Thyroid gland (tissue), 4 donors: ENCODE measurements around the gene WNT7A. TPM values are rescaled to one million over a fixed set of nuclear protein-coding genes. Genes with fewer than 3 reads are reported as not detected.
A peak's percentile ranks its signal among the peaks of the same experiment; 100 is the strongest.

Source experiments
- DNase-seq, 2 donors: peaks; one replicate each; pipeline ENCODE4 v3.0.0-alpha.2; 2019
- H3K27ac ChIP-seq, 3 donors: fragments of 200-600 bp; sonication (generic); 1 replicate in 2 of 3; 2 replicates in 1 of 3; pipeline ENCODE4 v1.5.1; 2016 to 2019; ENCODE audit warnings: mild to moderate bottlenecking in 1 of 3, moderate library complexity in 1 of 3
- H3K27me3 ChIP-seq: fragments of 200-600 bp; sonication (generic); one replicate; pipeline ENCODE4 v1.5.1; 2019
- H3K36me3 ChIP-seq, 2 donors: fragments of 200-600 bp; sonication (generic); one replicate each; pipeline ENCODE4 v1.5.1; 2016 to 2019
- H3K4me1 ChIP-seq, 2 donors: fragments of 200-600 bp; sonication (generic); one replicate each; pipeline ENCODE4 v1.5.1; 2017 to 2019
- H3K4me3 ChIP-seq, 3 donors: fragments of 200-600 bp; sonication (generic); replicated peaks in 1 of 3; 1 replicate in 2 of 3; 2 replicates in 1 of 3; pipeline ENCODE4 v1.5.1; 2016; ENCODE audit warnings: mild to moderate bottlenecking in 1 of 3
- H3K9me3 ChIP-seq: fragments of 200-600 bp; sonication (generic); one replicate; pipeline ENCODE4 v1.5.1; 2017
- POLR2A ChIP-seq, 2 donors: fragments of 450-650 bp; IDR thresholded peaks; one replicate each; pipeline ENCODE4 v1.6.1; 2017; ENCODE audit warnings: antibody characterized with exemption in 2 of 2, mild to moderate bottlenecking in 2 of 2, moderate library complexity in 1 of 2
- WGBS, 2 donors: methylation state at CpG; one replicate each; pipeline ENCODE4 v1.1.5; 2017; 5-methylcytosine and 5-hydroxymethylcytosine counted together
- intact Hi-C: fragments of 100-400 bp; cut with DNase I; formaldehyde crosslinking; loops from one replicate; pipeline ENCODE4 v1.15.1; 2023
- total RNA-seq, 4 donors: library from RNA; depleted of rRNA; stranded (reverse); fragments of >200 nt; gene quantifications; one replicate each; pipeline ENCODE4 v1.2.3, GENCODE V29; 2016
- TF ChIP-seq, protein P1 (sequence below), 6 experiments: fragments of 200-600 bp in 3 of 6; fragments of 450-650 bp in 3 of 6; sonication (generic) in 3 of 6; IDR thresholded peaks; one replicate each; pipeline ENCODE4 v1.5.1; 2016 to 2019; ENCODE audit warnings: antibody characterized with exemption in 6 of 6, mild to moderate bottlenecking in 2 of 6, inconsistent platforms in 1 of 6, moderate library complexity in 1 of 6

Gene WNT7A
- total RNA-seq, 4 donors from 2014 or later = not detected

- DNase-seq = peak; percentile 10 to 18
Measured at GRCh38 chr3:13890377-13891016, 10.6 kb upstream of the WNT7A start.

DNA sequence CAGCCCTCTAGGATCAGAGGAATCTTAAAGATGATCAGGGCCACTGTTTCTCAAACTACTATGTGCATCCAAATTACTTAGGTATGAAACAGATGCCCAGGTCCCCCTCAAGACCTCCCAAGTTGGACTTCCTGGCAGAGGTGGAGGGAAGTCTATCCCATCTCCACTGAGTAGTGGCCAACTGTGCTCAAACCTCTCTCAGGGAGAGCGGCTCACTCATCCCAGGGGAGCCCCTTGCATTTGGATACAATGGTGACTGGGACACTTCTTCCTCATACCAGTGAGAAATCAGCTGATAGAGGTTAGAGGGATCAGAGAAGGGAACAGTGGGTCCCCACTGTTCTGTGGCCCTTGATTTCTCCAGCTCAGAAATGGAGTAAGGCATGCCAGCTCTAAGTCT, 8.7 kb upstream of the WNT7A start:
- TF ChIP-seq POLR2A (IDR thresholded peaks at IDR 0.05) = no peak
- TF ChIP-seq, protein P1, sequence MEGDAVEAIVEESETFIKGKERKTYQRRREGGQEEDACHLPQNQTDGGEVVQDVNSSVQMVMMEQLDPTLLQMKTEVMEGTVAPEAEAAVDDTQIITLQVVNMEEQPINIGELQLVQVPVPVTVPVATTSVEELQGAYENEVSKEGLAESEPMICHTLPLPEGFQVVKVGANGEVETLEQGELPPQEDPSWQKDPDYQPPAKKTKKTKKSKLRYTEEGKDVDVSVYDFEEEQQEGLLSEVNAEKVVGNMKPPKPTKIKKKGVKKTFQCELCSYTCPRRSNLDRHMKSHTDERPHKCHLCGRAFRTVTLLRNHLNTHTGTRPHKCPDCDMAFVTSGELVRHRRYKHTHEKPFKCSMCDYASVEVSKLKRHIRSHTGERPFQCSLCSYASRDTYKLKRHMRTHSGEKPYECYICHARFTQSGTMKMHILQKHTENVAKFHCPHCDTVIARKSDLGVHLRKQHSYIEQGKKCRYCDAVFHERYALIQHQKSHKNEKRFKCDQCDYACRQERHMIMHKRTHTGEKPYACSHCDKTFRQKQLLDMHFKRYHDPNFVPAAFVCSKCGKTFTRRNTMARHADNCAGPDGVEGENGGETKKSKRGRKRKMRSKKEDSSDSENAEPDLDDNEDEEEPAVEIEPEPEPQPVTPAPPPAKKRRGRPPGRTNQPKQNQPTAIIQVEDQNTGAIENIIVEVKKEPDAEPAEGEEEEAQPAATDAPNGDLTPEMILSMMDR (IDR thresholded peaks at IDR 0.05) = no peak
- no peaks in the 10 kb centered on the region for H3K9me3 ChIP-seq
- no peak for DNase-seq
- H3K4me1 ChIP-seq = no peaks in the 10 kb centered on the region
- intact Hi-C loops = loop anchor here (5.0 kb wide), 1 partner anchor 231 kb away; no protein-coding TSS in a partner anchor
- H3K4me3 ChIP-seq = no peak overlapping the region
- no peaks in the 10 kb centered on the region for H3K27me3 ChIP-seq
- H3K27ac ChIP-seq = no peak overlapping the region
- no peaks in the 10 kb centered on the region for H3K36me3 ChIP-seq
- WGBS, 2 donors = 76 to 80% methylated on average over 1 of the region's 1 CpG

More at GRCh38 chr3:13890377-13891016, 10.6 kb upstream of the WNT7A start:
- Histone ChIP-seq H3K4me3 (no peak overlapping the region), H3K36me3 (no peaks in the 10 kb centered on the region), H3K27me3 (no peaks in the 10 kb centered on the region), H3K4me1 (no peaks in the 10 kb centered on the region), H3K9me3 (no peaks in the 10 kb centered on the region), H3K27ac (no peak overlapping the region)
- WGBS, 2 donors = 44 to 73% methylated on average over 9 to 11 of the region's 13 CpGs
- intact Hi-C loops = loop anchor here (10.0 kb wide), 1 partner anchor 1034 kb away; no protein-coding TSS in a partner anchor
- TF ChIP-seq, protein P1 (IDR thresholded peaks at IDR 0.05) = no peak
- TF ChIP-seq POLR2A (IDR thresholded peaks at IDR 0.05) = no peak

GRCh38 chr3:13887495-13888300, 7.8 kb upstream of the WNT7A start:
- H3K36me3 ChIP-seq = no peaks in the 10 kb centered on the region
- no peaks in the 10 kb centered on the region for H3K9me3 ChIP-seq
- TF ChIP-seq, protein P1 (IDR thresholded peaks at IDR 0.05) = no peak
- TF ChIP-seq POLR2A (IDR thresholded peaks at IDR 0.05) = no peak
- WGBS, 2 donors = 82 to 84% methylated on average over 5 to 6 of the region's 6 CpGs
- intact Hi-C loops = loop anchor here (5.0 kb wide), 1 partner anchor 230 kb away; no protein-coding TSS in a partner anchor
- no peak for DNase-seq
- no peak overlapping the region for H3K27ac ChIP-seq
- H3K27me3 ChIP-seq = no peaks in the 10 kb centered on the region
- no peak overlapping the region for H3K4me3 ChIP-seq
- no peaks in the 10 kb centered on the region for H3K4me1 ChIP-seq

DNA sequence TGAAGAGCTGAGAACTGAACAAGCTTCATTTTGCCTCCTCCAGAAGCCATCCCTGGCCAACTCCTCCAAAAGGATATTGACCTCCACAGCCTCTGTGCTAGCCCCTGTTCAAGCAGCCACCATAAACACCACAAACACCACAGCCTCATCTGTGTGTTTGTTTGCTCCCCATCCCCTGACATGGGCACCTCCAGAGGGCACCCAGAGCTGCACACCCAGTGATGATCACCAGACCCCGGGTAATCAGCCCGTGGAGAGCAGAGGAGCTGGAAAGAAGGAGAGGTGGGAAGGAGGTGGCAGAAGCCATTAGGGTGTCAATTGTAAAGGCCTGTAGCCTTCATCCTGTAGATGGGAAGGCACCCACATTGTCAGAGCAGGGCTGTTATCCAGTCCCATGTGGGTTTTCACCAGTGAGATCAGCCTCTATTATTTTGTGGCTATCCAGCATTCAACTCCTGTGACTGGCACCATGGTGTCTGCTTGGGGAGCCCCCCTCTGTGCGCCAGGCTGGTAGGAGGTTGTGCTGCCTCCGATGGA, 6.8 kb upstream of the WNT7A start:
- Histone ChIP-seq H3K9me3 (no peaks in the 10 kb centered on the region), H3K27me3 (no peaks in the 10 kb centered on the region), H3K4me3 (no peak overlapping the region), H3K4me1 (no peaks in the 10 kb centered on the region), H3K36me3 (no peaks in the 10 kb centered on the region), H3K27ac (no peak overlapping the region)
- no peak for DNase-seq
- 61 to 78% methylated on average over 2 to 4 of the region's 4 CpGs for WGBS, 2 donors
- no peak for TF ChIP-seq POLR2A (IDR thresholded peaks at IDR 0.05)
- TF ChIP-seq, protein P1 (IDR thresholded peaks at IDR 0.05) = no peak
- intact Hi-C loops = loop anchor here (5.0 kb wide), 1 partner anchor 229 kb away; no protein-coding TSS in a partner anchor
